ENCODE results near the gene SYT14.

DNA sequence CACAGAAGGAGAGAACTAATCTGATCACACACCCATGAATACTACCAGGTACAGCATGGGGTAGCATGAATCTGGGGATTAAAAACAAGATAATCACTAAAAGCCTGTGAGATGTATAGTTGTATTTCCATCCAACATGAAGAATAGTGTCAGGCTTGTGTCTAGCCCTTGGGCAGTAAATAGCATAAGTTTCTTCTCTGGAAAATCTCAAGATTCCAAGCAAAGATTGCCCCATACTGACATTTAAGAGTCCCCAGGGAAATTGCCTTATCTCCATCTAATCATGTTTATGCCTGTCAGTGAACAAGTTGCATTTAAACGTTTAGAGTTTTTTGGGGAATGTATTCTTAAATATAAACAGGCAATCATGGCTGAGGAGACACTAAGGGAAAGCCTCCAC, 185.4 kb downstream of the SYT14 start:
- TF ChIP-seq, protein P1, sequence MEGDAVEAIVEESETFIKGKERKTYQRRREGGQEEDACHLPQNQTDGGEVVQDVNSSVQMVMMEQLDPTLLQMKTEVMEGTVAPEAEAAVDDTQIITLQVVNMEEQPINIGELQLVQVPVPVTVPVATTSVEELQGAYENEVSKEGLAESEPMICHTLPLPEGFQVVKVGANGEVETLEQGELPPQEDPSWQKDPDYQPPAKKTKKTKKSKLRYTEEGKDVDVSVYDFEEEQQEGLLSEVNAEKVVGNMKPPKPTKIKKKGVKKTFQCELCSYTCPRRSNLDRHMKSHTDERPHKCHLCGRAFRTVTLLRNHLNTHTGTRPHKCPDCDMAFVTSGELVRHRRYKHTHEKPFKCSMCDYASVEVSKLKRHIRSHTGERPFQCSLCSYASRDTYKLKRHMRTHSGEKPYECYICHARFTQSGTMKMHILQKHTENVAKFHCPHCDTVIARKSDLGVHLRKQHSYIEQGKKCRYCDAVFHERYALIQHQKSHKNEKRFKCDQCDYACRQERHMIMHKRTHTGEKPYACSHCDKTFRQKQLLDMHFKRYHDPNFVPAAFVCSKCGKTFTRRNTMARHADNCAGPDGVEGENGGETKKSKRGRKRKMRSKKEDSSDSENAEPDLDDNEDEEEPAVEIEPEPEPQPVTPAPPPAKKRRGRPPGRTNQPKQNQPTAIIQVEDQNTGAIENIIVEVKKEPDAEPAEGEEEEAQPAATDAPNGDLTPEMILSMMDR (IDR thresholded peaks at IDR 0.05; ENCODE audit: poor library complexity, severe bottlenecking), result no peak
- TF ChIP-seq SMC3 (conservative IDR thresholded peaks at IDR 0.05; ENCODE audit: poor library complexity) (no peak), EZH2 (IDR thresholded peaks at IDR 0.05; ENCODE audit: borderline replicate concordance, insufficient read depth, low read length, poor library complexity, severe bottlenecking) (no peak)

All from neural cell (in vitro differentiated cells).